IMR-90 (cell line): ENCODE results near the gene FOXN3. TPM values are rescaled to one million over a fixed set of nuclear protein-coding genes. Genes with fewer than 3 reads are reported as not detected.

Experiments used
- ATAC-seq: fragments of 200-7000 bp; cut with Tn5 transposase; 2 replicates; pipeline ENCODE4 v1.9.1; 2020; ENCODE audit warnings: low read depth, mild to moderate bottlenecking, moderate library complexity
- BruUV-seq: library from RNA; stranded (reverse); fragments of 400-500 nt; replicated peaks from 2 replicates; lab custom pipeline; 2021; lab: Mats Ljungman, UMichigan
- CTCF ChIA-PET: fragments of 300-600 bp; formaldehyde crosslinking; extraction: SDS; loops from one replicate; lab custom pipeline; 2021; ENCODE audit warnings: antibody characterized with exemption; lab: Yijun Ruan, JAX
- POLR2A ChIA-PET: fragments of 300-600 bp; sonication (Branson Sonifier 250); formaldehyde crosslinking; loops from one replicate; lab custom pipeline; 2022; ENCODE audit warnings: antibody characterized with exemption; ENCODE audit not compliant: unreplicated experiment; lab: Charles Lee
- DNase-seq: peaks from one replicate; pipeline ENCODE4 v3.0.0; 2013
- H2AFZ ChIP-seq: replicated peaks from 2 replicates; pipeline ENCODE3; 2013; ENCODE audit warnings: low read length, mild to moderate bottlenecking; ENCODE audit not compliant: poor library complexity
- H2AK5ac ChIP-seq: 2 replicates; pipeline ENCODE4 v1.6.1; 2013; ENCODE audit warnings: low read depth, low read length, inconsistent platforms
- H2AK9ac ChIP-seq: replicated peaks from 2 replicates; pipeline ENCODE3; 2013; ENCODE audit warnings: mild to moderate bottlenecking, low read depth, low read length, moderate library complexity; ENCODE audit not compliant: poor library complexity
- H2BK120ac ChIP-seq: 2 replicates; pipeline ENCODE4 v1.6.1; 2013; ENCODE audit warnings: low read depth, low read length, inconsistent platforms
- H2BK15ac ChIP-seq: 3 replicates; pipeline ENCODE4 v1.6.1; 2013; ENCODE audit warnings: low read depth, low read length, inconsistent platforms
- H2BK20ac ChIP-seq: 2 replicates; pipeline ENCODE4 v1.6.1; 2013; ENCODE audit warnings: low read depth, mild to moderate bottlenecking, inconsistent platforms, low read length, moderate library complexity
- H2BK5ac ChIP-seq: 2 replicates; pipeline ENCODE4 v1.6.1; 2013; ENCODE audit warnings: mild to moderate bottlenecking, low read depth, low read length, inconsistent platforms; ENCODE audit not compliant: poor library complexity, severe bottlenecking
- H3K14ac ChIP-seq: replicated peaks from 2 replicates; pipeline ENCODE4 v1.6.1; 2013; ENCODE audit warnings: low read depth, low read length, inconsistent platforms
- H3K18ac ChIP-seq: 2 replicates; pipeline ENCODE4 v1.6.1; 2013; ENCODE audit warnings: low read depth, low read length, control low read depth
- H3K23ac ChIP-seq: 2 replicates; pipeline ENCODE4 v1.6.1; 2013; ENCODE audit warnings: low read depth, low read length, inconsistent platforms
- H3K27ac ChIP-seq: 2 replicates; pipeline ENCODE4 v1.5.1; 2013; ENCODE audit warnings: mild to moderate bottlenecking, control low read depth, low read length; ENCODE audit not compliant: insufficient read depth
- H3K27me3 ChIP-seq: 2 replicates; pipeline ENCODE4 v1.6.1; 2013; ENCODE audit warnings: low read length; ENCODE audit not compliant: control insufficient read depth, insufficient read depth
- H3K36me3 ChIP-seq: 2 replicates; pipeline ENCODE4 v1.6.1; 2013; ENCODE audit warnings: low read length, mixed read lengths; ENCODE audit not compliant: control insufficient read depth, insufficient read depth
- H3K4ac ChIP-seq: 2 replicates; pipeline ENCODE4 v1.6.1; 2013; ENCODE audit warnings: low read depth, low read length, inconsistent platforms
- H3K4me1 ChIP-seq: 2 replicates; pipeline ENCODE4 v1.6.1; 2013; ENCODE audit warnings: low read length, mixed read lengths; ENCODE audit not compliant: control insufficient read depth, insufficient read depth
- H3K4me2 ChIP-seq: 2 replicates; pipeline ENCODE4 v1.6.1; 2013; ENCODE audit warnings: low read depth, mild to moderate bottlenecking, control low read depth, low read length, moderate library complexity
- H3K4me3 ChIP-seq: 2 replicates; pipeline ENCODE4 v1.5.1; 2013; ENCODE audit warnings: low read depth, mild to moderate bottlenecking, control low read depth, low read length, moderate library complexity; ENCODE audit not compliant: insufficient read depth
- H3K56ac ChIP-seq: 2 replicates; pipeline ENCODE4 v1.6.1; 2013; ENCODE audit warnings: low read length, inconsistent platforms; ENCODE audit not compliant: insufficient read depth; ENCODE audit errors: extremely low read depth
- H3K79me1 ChIP-seq, 2 experiments: 2 replicates each; pipeline ENCODE4 v1.6.1; 2013; ENCODE audit warnings: low read length in 2 of 2, inconsistent platforms in 1 of 2, low read depth in 1 of 2
- H3K9ac ChIP-seq: 2 replicates; pipeline ENCODE4 v1.6.1; 2013; ENCODE audit warnings: low read depth, low read length, control low read depth
- H3K9me1 ChIP-seq: 2 replicates; pipeline ENCODE4 v1.6.1; 2013; ENCODE audit warnings: low read length, inconsistent platforms; ENCODE audit not compliant: insufficient read depth
- H3K9me3 ChIP-seq: 2 replicates; pipeline ENCODE4 v1.6.1; 2013; ENCODE audit warnings: low read length; ENCODE audit not compliant: control insufficient read depth, insufficient read depth
- H4K20me1 ChIP-seq: 2 replicates; pipeline ENCODE4 v1.6.1; 2013; ENCODE audit warnings: low read length, inconsistent platforms; ENCODE audit not compliant: insufficient read depth
- H4K5ac ChIP-seq: 2 replicates; pipeline ENCODE4 v1.6.1; 2013; ENCODE audit warnings: mild to moderate bottlenecking, low read depth, low read length, control low read depth
- H4K8ac ChIP-seq, 2 experiments: 2 replicates each; pipeline ENCODE4 v1.6.1; 2013; ENCODE audit warnings: low read depth in 2 of 2, low read length in 2 of 2, control low read depth in 1 of 2, inconsistent platforms in 1 of 2
- H4K91ac ChIP-seq: 2 replicates; pipeline ENCODE4 v1.6.1; 2013; ENCODE audit warnings: low read depth, low read length, inconsistent platforms; ENCODE audit not compliant: insufficient read depth
- BHLHE40 ChIP-seq: fragments of 150-350 bp; IDR thresholded peaks from 2 replicates; pipeline ENCODE4 v1.6.1; 2016; ENCODE audit warnings: mild to moderate bottlenecking, low read depth, low read length
- CEBPB ChIP-seq: IDR thresholded peaks from 2 replicates; pipeline ENCODE4 v1.6.1; 2012; ENCODE audit warnings: low read depth, low read length, improper control_type of control experiment
- CHD1 ChIP-seq: IDR thresholded peaks from 2 replicates; pipeline ENCODE4 v1.6.1; 2012; ENCODE audit warnings: low read depth, low read length, improper control_type of control experiment
- CTCF ChIP-seq: conservative IDR thresholded peaks from 2 replicates; pipeline ENCODE4 v1.5.1; 2012; ENCODE audit warnings: mild to moderate bottlenecking, low read depth, low read length, improper control_type of control experiment
- FOS ChIP-seq: fragments of 150-350 bp; IDR thresholded peaks from 2 replicates; pipeline ENCODE4 v1.6.1; 2016; ENCODE audit warnings: low read depth, low read length
- MAFK ChIP-seq: IDR thresholded peaks from 2 replicates; pipeline ENCODE4 v1.6.1; 2012; ENCODE audit warnings: low read depth, low read length, improper control_type of control experiment
- MAZ ChIP-seq: IDR thresholded peaks from 2 replicates; pipeline ENCODE4 v1.6.1; 2012; ENCODE audit warnings: low read depth, mild to moderate bottlenecking, low read length, improper control_type of control experiment, moderate library complexity, borderline replicate concordance
- MXI1 ChIP-seq: IDR thresholded peaks from 2 replicates; pipeline ENCODE4 v1.6.1; 2012; ENCODE audit warnings: low read depth, mild to moderate bottlenecking, low read length, moderate library complexity, borderline replicate concordance
- NFE2L2 ChIP-seq: fragments of 150-350 bp; IDR thresholded peaks from 2 replicates; pipeline ENCODE4 v1.6.1; 2016; ENCODE audit warnings: low read depth, mild to moderate bottlenecking, low read length
- POLR2A ChIP-seq: IDR thresholded peaks from 2 replicates; pipeline ENCODE4 v1.6.1; 2012; ENCODE audit warnings: mild to moderate bottlenecking, low read depth, low read length
- RAD21 ChIP-seq: IDR thresholded peaks from 2 replicates; pipeline ENCODE4 v1.6.1; 2012; ENCODE audit warnings: low read length, improper control_type of control experiment
- RCOR1 ChIP-seq: IDR thresholded peaks from 2 replicates; pipeline ENCODE4 v1.6.1; 2012; ENCODE audit warnings: mild to moderate bottlenecking, low read length, improper control_type of control experiment; ENCODE audit not compliant: insufficient replicate concordance
- RFX5 ChIP-seq: IDR thresholded peaks from 2 replicates; pipeline ENCODE4 v1.8.0; 2012; ENCODE audit warnings: low read depth, mild to moderate bottlenecking, low read length, moderate library complexity
- SMC3 ChIP-seq: fragments of 150-350 bp; IDR thresholded peaks from 2 replicates; pipeline ENCODE4 v1.6.1; 2016; ENCODE audit warnings: low read depth, mild to moderate bottlenecking, antibody characterized with exemption, low read length, moderate library complexity
- WGBS, 2 experiments: methylation state at CpG; one replicate each; pipeline versions ENCODE4 v1.1.5 to v1.1.7; 2013; ENCODE audit warnings: missing lambda C conversion rate in 2 of 2; ENCODE audit not compliant: insufficient read length in 1 of 2; ENCODE audit errors: extremely low coverage in 2 of 2; 5-methylcytosine and 5-hydroxymethylcytosine counted together
- dilution Hi-C: fragments of 300-500 bp; cut with HindIII; formaldehyde crosslinking; loops from one replicate; pipeline ENCODE4 v1.14.3; 2018; ENCODE audit warnings: low sequenced_read_pairs; ENCODE audit not compliant: unreplicated experiment
- in situ Hi-C: fragments of 300-500 bp; cut with MboI; formaldehyde crosslinking; loops from 3 replicates; pipeline ENCODE4 v1.14.3; 2019; ENCODE audit warnings: low sequenced_read_pairs, inconsistent platforms, mixed read lengths
- intact Hi-C: fragments of 100-400 bp; cut with micrococcal nuclease; formaldehyde crosslinking; loops from 2 replicates; pipeline ENCODE4 v1.10.0; 2022
- polyA plus RNA-seq, 3 experiments: library from polyadenylated mRNA; depleted of rRNA; stranded (reverse); fragments of >200 nt; gene quantifications; 2 replicates each; pipeline ENCODE4 v1.2.3, GENCODE V29; 2012; ENCODE audit warnings: low replicate concordance in 1 of 3
- total RNA-seq: library from RNA; depleted of rRNA; stranded (reverse); fragments of >200 nt; gene quantifications from 2 replicates; pipeline ENCODE4 v1.2.3, GENCODE V29; 2012
- TF ChIP-seq, protein P1 (sequence below): fragments of 150-350 bp; IDR thresholded peaks from 2 replicates; pipeline ENCODE4 v1.6.1; 2017; ENCODE audit warnings: mild to moderate bottlenecking, antibody characterized with exemption, low read length, low read depth
- TF ChIP-seq, protein P2 (sequence below): fragments of 150-350 bp; IDR thresholded peaks from 2 replicates; pipeline ENCODE4 v1.6.1; 2016; ENCODE audit warnings: low read depth, mild to moderate bottlenecking, low read length, moderate library complexity, borderline replicate concordance

FOXN3 gene
- total and polyA plus RNA-seq, 2 of the 4 experiments (the other 2 are of a cell fraction): 22.6 to 33.7 TPM

GRCh38 chr14:89110110-89110509 lies 306.9 kb downstream of the FOXN3 start:
- CTCF ChIA-PET: no interaction called here
- dilution Hi-C loops: no loop called here
- H2AK5ac ChIP-seq: no peak overlapping the region

More at GRCh38 chr14:89110110-89110509, 306.9 kb downstream of the FOXN3 start:
- TF ChIP-seq MAFK (no peak), RCOR1 (no peak), NFE2L2 (no peak), MAZ (no peak), POLR2A (no peak), FOS (no peak), CEBPB (no peak), MXI1 (no peak), CTCF (no peak), SMC3 (no peak), CHD1 (no peak), RAD21 (no peak), BHLHE40 (no peak), RFX5 (no peak)
- TF ChIP-seq, protein P1, sequence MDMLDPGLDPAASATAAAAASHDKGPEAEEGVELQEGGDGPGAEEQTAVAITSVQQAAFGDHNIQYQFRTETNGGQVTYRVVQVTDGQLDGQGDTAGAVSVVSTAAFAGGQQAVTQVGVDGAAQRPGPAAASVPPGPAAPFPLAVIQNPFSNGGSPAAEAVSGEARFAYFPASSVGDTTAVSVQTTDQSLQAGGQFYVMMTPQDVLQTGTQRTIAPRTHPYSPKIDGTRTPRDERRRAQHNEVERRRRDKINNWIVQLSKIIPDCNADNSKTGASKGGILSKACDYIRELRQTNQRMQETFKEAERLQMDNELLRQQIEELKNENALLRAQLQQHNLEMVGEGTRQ: no peak
- TF ChIP-seq, protein P2, sequence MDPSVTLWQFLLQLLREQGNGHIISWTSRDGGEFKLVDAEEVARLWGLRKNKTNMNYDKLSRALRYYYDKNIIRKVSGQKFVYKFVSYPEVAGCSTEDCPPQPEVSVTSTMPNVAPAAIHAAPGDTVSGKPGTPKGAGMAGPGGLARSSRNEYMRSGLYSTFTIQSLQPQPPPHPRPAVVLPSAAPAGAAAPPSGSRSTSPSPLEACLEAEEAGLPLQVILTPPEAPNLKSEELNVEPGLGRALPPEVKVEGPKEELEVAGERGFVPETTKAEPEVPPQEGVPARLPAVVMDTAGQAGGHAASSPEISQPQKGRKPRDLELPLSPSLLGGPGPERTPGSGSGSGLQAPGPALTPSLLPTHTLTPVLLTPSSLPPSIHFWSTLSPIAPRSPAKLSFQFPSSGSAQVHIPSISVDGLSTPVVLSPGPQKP: no peak
- Histone ChIP-seq H2AK9ac (no peak overlapping the region), H4K8ac (no peak overlapping the region), H3K9ac (no peak overlapping the region), H3K4me2 (no peak overlapping the region), H3K56ac (no peak overlapping the region), H2BK5ac (no peak overlapping the region), H3K14ac (no peak overlapping the region), H2AFZ (no peak overlapping the region), H2BK20ac (no peak overlapping the region), H3K9me1 (no peaks in the 10 kb centered on the region), H2BK15ac (no peak overlapping the region), H3K4me3 (no peak overlapping the region), H3K18ac (no peak overlapping the region), H3K4ac (no peak overlapping the region), H4K20me1 (no peaks in the 10 kb centered on the region), H3K4me1 (no peaks in the 10 kb centered on the region), H3K27ac (no peak overlapping the region), H3K23ac (no peak overlapping the region), H4K91ac (no peak overlapping the region), H3K9me3 (no peaks in the 10 kb centered on the region), H3K79me1 (no peaks in the 10 kb centered on the region), H3K36me3 (no peaks in the 10 kb centered on the region), H2BK120ac (no peak overlapping the region), H4K5ac (no peak overlapping the region), H3K27me3 (peaks cover 33% of the 10 kb centered on the region)
- ATAC-seq (no peak), DNase-seq (no peak)
- intact Hi-C loops: no loop called here
- BruUV-seq: no TSS peak
- in situ Hi-C loops: no loop called here
- POLR2A ChIA-PET: no interaction called here
- no CpG with 5 or more reads among the region's 9 CpGs for WGBS, 2 experiments
